ENCODE results near the gene LRRN3.

LRRN3 gene

GRCh38 chr7:111050875-111051416 is 40.0 kb upstream of the LRRN3 start:
- no peak overlapping the region for H3K4me3 ChIP-seq (replicated peaks in 1 of 2; ENCODE audit: low read depth in 2 of 2, low read length in 2 of 2)
- TF ChIP-seq CTCF (IDR thresholded peaks at IDR 0.05; ENCODE audit: low read depth, low read length): no peak

GRCh38 chr7:111051832-111052231 is 39.1 kb upstream of the LRRN3 start:
- no peak for TF ChIP-seq CTCF (IDR thresholded peaks at IDR 0.05; ENCODE audit: low read depth, low read length)
- no peak overlapping the region for H3K4me3 ChIP-seq (replicated peaks in 1 of 2; ENCODE audit: low read depth in 2 of 2, low read length in 2 of 2)
- no peak for DNase-seq (ENCODE audit: low read depth in 2 of 2)

More at GRCh38 chr7:111050875-111051416, 40.0 kb upstream of the LRRN3 start:
- peak in 1 of 2 donors; percentile 5 for DNase-seq (ENCODE audit: low read depth in 2 of 2)

- TF ChIP-seq CTCF (IDR thresholded peaks at IDR 0.05; ENCODE audit: low read depth, low read length): no peak
- no peak for DNase-seq (ENCODE audit: low read depth in 2 of 2)
- no peak overlapping the region for H3K4me3 ChIP-seq (replicated peaks in 1 of 2; ENCODE audit: low read depth in 2 of 2, low read length in 2 of 2)
Measured at GRCh38 chr7:111053035-111053434, 37.9 kb upstream of the LRRN3 start.

- no peak overlapping the region for H3K4me3 ChIP-seq (replicated peaks in 1 of 2; ENCODE audit: low read depth in 2 of 2, low read length in 2 of 2)
- no peak for DNase-seq (ENCODE audit: low read depth in 2 of 2)
- no peak for TF ChIP-seq CTCF (IDR thresholded peaks at IDR 0.05; ENCODE audit: low read depth, low read length)
Measured at GRCh38 chr7:111056371-111056770, 34.6 kb upstream of the LRRN3 start.

- DNase-seq (ENCODE audit: low read depth in 2 of 2): no peak
- no peak for TF ChIP-seq CTCF (IDR thresholded peaks at IDR 0.05; ENCODE audit: low read depth, low read length)
- H3K4me3 ChIP-seq (replicated peaks in 1 of 2; ENCODE audit: low read depth in 2 of 2, low read length in 2 of 2): no peak overlapping the region
Measured at GRCh38 chr7:111057066-111057465, 33.9 kb upstream of the LRRN3 start.

- no peak for TF ChIP-seq CTCF (IDR thresholded peaks at IDR 0.05; ENCODE audit: low read depth, low read length)
- no peak for DNase-seq (ENCODE audit: low read depth in 2 of 2)
Measured at GRCh38 chr7:111059833-111060232, 31.1 kb upstream of the LRRN3 start.

GRCh38 chr7:111063166-111063565 is 27.8 kb upstream of the LRRN3 start:
- no peak for DNase-seq (ENCODE audit: low read depth in 2 of 2)
- TF ChIP-seq CTCF (IDR thresholded peaks at IDR 0.05; ENCODE audit: low read depth, low read length): no peak
- no peak overlapping the region for H3K4me3 ChIP-seq (replicated peaks in 1 of 2; ENCODE audit: low read depth in 2 of 2, low read length in 2 of 2)

More at GRCh38 chr7:111059833-111060232, 31.1 kb upstream of the LRRN3 start:
- H3K4me3 ChIP-seq (replicated peaks in 1 of 2; ENCODE audit: low read depth in 2 of 2, low read length in 2 of 2): no peak overlapping the region
